Omental fat pad (tissue), 4 donors: Measurements from ENCODE around the gene GUCA1A. TPM values are rescaled to one million over a fixed set of nuclear protein-coding genes. Genes with fewer than 3 reads are reported as not detected.
"Not testable (repeated sequence)": the region's sequence is repeated elsewhere in the genome, so short reads cannot be mapped to it uniquely, and the experiment has no call there.

Source experiments
- ATAC-seq: fragments of 150-250 bp; one replicate; pipeline ENCODE4 v1.9.1; 2016; ENCODE audit warnings: mild to moderate bottlenecking, moderate library complexity; ENCODE audit not compliant: low FRiP score
- DNase-seq: peaks from one replicate; pipeline ENCODE4 v3.0.0-alpha.2; 2019; ENCODE audit warnings: low spot score
- total RNA-seq, 4 donors: library from RNA; depleted of rRNA; stranded (reverse); fragments of >200 nt; gene quantifications; one replicate each; pipeline ENCODE4 v1.1.0, GENCODE V29; 2016
- TF ChIP-seq, protein P1 (sequence below), 3 donors: fragments of 450-650 bp; IDR thresholded peaks; one replicate each; pipeline ENCODE4 v1.5.1; 2016 to 2017; ENCODE audit warnings: antibody characterized with exemption in 3 of 3, mild to moderate bottlenecking in 3 of 3, moderate library complexity in 2 of 3

Gene GUCA1A
- total RNA-seq, 4 donors from 2014 or later, result not detected

DNA sequence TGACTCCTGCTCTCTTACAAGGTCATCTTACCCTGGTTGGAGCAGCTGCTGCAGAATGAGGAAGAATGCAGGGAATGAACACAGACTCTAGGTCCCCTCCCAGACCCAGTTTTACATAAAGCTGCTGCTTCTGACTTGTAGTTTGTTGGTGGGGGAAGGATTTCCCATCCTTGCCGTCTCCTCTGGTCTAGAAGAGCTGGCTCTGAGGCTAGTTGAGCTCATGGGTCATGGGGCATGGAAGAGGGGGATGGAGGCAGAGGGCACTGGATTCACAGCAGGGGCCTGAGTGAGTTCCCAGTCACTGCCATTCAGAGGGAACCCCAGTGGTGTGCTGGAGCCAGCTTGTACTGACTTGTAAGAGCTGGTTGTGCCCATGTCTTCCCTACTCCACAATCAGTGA lies 9.2 kb upstream of the GUCA1A start:
- ATAC-seq (no peak), DNase-seq (no peak)
- TF ChIP-seq, protein P1, sequence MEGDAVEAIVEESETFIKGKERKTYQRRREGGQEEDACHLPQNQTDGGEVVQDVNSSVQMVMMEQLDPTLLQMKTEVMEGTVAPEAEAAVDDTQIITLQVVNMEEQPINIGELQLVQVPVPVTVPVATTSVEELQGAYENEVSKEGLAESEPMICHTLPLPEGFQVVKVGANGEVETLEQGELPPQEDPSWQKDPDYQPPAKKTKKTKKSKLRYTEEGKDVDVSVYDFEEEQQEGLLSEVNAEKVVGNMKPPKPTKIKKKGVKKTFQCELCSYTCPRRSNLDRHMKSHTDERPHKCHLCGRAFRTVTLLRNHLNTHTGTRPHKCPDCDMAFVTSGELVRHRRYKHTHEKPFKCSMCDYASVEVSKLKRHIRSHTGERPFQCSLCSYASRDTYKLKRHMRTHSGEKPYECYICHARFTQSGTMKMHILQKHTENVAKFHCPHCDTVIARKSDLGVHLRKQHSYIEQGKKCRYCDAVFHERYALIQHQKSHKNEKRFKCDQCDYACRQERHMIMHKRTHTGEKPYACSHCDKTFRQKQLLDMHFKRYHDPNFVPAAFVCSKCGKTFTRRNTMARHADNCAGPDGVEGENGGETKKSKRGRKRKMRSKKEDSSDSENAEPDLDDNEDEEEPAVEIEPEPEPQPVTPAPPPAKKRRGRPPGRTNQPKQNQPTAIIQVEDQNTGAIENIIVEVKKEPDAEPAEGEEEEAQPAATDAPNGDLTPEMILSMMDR (IDR thresholded peaks at IDR 0.05), result no peak

DNA sequence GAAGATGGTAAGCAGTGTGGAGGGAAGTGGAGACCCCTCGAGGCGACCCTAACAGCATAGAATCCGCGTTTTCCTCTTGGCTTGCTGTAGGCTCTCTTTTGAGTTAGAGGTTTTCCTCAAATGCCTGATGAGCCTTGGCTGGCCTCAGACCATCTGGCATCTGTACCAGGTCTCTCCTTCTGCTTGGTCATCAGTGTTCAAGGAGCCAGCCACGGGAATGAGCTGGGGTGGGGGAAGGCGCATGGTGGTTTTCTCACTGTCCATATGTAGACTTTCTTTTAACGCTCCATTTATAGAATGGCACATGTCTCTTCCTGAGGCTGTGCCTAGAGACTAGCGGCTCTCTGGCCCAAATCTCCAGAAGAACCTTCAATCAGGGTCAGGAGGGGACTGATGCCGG lies 8.1 kb upstream of the GUCA1A start:
- ATAC-seq (no peak), DNase-seq (no peak)
- TF ChIP-seq, protein P1 (IDR thresholded peaks at IDR 0.05), result no peak

DNA sequence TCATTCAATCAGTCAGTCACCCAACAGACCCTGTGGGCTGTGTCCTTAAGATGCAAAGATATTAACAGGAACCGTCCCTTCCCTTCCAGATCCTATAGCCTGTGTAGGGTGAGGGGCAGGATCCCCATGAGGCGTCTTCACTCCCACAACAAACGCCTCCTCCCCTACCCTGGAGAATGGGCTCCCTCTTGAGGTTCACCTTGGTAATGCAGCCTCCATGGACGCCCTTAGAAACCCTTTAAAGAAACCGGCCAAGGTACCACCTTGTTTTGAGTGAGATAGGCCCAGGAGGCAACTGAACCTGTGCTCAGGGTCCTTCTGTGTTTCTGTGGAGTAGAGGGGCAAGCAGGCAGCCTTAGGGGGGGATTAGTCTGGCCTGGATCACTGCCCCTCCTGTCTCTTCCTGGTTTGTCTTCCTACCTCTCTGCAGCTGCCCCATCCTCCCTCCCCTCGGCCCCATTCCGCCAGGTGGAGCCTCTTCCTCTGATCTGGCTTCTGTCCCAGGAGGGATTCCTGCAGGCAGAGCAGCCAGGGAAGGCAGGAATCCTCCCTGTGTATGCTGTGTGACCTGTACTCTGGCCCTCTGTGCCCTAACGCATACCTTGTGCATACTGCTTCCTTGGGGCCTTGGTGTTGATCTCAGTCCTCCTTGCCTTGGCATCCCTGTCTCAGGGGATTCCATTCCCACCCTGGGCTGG lies 6.6 kb upstream of the GUCA1A start:
- DNase-seq (peak; percentile 70), ATAC-seq (peak; percentile 76)
- TF ChIP-seq, protein P1 (IDR thresholded peaks at IDR 0.05), result peak in 2 of 3 donors; percentile 83 to 91

DNA sequence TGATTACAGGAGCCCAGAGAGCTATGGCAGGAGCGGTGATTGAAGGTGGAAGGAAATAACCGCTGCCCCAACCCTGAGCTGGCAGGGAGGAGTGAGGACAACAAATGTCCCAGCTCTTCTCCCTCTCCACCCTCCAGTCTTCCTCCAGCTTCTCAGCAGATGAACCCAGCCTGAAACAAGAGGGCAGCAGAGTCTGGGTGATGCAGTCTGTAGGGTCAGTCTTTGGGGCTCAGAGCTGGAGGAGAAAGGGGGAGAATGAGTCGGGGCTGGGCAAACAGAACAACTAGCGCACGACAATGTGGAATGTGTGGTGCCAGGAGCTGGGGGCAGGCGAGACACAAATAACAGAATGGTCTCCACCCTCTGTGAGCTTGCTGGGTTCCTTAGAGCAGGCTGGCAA lies 4.5 kb upstream of the GUCA1A start:
- DNase-seq, result no peak
- ATAC-seq, result no peak
- TF ChIP-seq, protein P1 (IDR thresholded peaks at IDR 0.05), result no peak

DNA sequence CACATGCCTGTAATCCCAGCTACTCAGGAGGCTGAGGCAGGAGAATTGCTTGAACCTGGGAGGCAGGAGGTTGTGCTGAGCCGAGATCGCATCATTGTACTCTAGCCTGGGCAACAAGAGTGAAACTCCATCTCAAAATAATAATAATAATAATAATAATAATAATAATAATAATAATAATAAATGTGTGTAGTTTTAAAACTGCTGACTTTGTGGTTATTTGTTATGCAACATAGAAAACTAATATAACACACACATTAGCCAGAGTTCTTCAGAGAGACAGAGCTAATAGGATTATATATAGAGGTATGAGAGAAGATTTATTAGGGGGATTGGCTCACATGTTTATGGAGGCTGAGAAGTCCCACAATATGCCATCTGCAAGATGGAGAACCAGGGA lies 3.4 kb upstream of the GUCA1A start:
- ATAC-seq, DNase-seq: not testable (repeated sequence)

DNA sequence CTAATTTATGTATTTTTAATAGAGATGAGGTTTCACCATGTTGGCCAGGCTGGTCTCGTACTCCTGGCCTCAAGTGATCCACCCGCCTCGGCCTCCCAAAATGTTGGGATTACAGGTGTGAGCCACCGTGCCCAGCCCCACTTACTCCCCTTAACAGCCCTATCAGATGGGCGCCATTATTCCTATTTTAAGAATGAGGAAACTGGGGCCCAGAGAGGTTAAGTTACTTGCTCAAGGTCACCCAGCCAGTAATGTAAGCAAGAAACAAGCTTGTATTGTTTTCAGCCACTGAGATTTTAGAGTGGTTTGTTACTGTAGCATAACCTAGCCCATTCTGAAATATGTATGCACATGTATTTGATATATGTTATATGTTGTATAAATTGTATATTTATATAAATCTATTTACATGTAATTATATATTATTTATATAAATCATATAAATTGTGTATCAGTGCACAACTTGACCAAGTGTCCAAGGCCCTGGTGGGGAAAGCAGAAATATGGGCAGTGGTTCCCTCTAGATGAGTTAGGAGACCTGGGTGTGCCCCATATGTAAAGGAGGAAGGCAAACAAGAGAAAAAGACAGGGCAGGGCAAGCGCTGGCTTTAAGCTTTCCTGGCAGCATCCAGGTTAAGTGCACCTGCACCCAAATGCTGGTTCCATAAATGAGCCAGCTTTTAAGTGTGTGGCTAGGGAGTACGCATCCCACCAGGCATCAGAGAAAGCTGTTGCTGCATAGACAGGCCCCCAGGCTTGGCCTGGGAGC lies 1.2 kb upstream of the GUCA1A start:
- DNase-seq (no peak), ATAC-seq (no peak)
- TF ChIP-seq, protein P1 (IDR thresholded peaks at IDR 0.05), result no peak

DNA sequence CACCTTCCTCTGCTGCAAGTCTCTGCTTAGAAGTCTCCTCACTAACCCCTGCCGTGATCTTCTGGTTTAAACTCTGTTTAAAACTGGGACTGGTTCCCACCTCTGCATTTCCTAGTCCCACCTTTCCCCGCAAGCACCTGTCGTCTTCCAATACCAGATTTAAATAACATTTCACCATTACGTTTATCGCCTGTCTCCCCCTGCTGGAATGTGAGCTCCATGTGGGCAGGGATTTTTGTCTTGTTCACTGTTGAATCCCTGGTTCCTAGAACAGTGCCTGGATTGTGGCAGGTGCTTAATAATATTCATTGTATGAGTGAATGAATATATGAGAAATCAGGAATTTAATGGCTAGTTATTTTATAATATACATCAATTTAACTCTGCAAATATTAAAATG lies 2.7 kb downstream of the GUCA1A start:
- DNase-seq (no peak), ATAC-seq (no peak)
- TF ChIP-seq, protein P1 (IDR thresholded peaks at IDR 0.05), result no peak
